ENCODE data around the gene PIGB. TPM values are rescaled to one million over a fixed set of nuclear protein-coding genes. Genes with fewer than 3 reads are reported as not detected.

PIGB gene
- 17.7 and 19.3 TPM in 2 replicates for total RNA-seq

DNA sequence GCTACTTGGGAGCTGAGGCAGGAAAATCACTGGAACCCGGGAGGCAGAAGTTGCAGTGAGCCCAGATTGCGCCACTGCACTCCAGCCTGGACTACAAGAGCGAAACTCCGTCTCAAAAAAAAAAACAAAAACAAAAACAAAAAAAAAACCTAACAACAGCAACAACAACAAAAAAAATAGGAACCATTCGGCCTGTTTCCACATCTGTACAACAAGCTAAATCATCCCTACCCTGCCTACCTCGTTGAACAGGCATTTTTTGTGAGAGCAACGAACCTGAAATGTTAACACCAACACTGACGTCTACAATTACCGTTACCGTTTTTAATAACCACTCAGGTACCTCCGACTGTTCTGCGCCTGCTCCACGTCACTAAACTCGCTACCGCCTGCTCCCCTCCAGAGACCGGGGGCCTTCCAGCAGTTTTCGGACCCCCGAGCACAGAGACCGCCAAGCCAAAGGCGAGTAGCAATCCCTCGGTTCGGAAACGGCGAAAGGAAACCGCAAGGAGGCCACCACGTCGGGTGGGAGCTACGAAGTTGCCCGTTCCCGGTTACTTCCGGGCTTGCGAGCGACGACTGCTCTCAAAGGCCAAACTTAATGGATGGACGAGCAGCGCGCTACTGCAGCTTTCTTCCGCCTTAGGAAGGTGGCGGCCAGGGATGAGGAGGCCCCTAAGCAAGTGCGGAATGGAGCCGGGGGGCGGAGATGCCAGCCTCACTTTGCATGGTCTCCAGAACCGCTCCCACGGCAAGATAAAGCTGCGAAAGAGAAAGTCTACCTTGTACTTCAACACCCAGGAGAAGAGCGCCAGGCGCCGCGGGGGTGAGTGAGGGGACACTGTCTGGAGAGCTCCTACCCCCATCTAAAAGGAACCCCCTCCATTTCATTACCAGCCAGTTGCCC, at the start of gene PIGB, which contains the start of gene PIGBOS1:
TSS of gene PIGB (plus strand) at position 635 of the 907 bp plus-strand sequence. CDS start at position 664, 29 bp downstream.
TSS of gene PIGBOS1 (minus strand) at position 536 of the 907 bp plus-strand sequence. CDS start 1,331 bp downstream, outside the sequence.

DNA sequence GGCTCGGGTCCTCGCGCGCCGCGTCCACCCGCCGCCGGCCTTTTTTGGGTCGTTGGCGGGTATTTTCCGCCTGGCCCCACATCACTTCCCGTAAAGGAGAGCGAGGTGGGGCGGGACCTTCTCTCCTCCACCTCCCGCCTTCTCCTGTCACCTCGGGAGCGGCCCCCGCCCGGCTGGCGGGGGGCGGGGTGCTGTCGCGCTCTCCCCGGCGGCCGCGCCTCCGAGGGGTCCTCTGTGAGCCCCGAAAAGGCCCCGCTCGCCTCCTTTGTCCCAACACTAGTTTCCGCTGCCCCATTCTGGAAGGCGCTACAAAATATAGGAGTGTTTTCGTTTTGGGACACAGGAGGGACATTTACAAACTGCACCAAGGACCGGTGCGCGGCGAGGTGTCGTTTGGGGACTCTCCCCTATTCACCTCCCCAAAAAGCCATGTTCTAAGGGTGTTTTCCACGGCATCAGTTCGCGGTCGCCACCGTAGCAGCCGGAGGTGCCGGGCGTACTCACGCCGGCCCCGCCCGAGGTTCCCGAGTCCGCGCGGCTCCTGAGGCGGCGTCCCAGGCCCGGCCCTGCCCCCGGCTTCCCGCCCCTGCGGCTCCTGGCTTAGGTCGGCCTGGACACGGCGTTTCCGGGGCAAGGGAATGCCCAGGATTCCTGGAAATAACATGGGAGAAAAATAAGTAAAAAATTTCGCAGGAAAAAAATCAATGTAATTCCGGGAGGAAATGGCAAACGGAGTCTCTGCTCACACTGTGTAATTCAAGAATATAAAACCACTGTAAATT, 29.1 kb upstream of the PIGB start, which contains the start of gene RAB27A:
TSS of gene RAB27A (minus strand) at position 68 of the 782 bp plus-strand sequence. CDS start 54,879 bp downstream, outside the sequence.

Other genes starting within 250 kb of the PIGB start
- gene RSL24D1, start 122.3 kb upstream of the PIGB start, total RNA-seq = 62.5 and 76.1 TPM in 2 replicates
- gene RAB27A, start 29.4 kb upstream of the PIGB start, total RNA-seq = 10.8 and 15.4 TPM in 2 replicates
- gene PIGBOS1, start 99 bp upstream of the PIGB start, total RNA-seq = 6.1 and 8.0 TPM in 2 replicates
- 45.9 and 63.4 TPM in 2 replicates for gene CCPG1, start 89.1 kb downstream of the PIGB start, total RNA-seq
- gene PIERCE2, start 89.3 kb downstream of the PIGB start, total RNA-seq = 1.6 and 4.1 TPM in 2 replicates
- 2.2 and 2.9 TPM in 2 replicates for gene DNAAF4, start 189.0 kb downstream of the PIGB start, total RNA-seq